ENCODE data around the gene FZD1. TPM values are rescaled to one million over a fixed set of nuclear protein-coding genes. Genes with fewer than 3 reads are reported as not detected.

Gene FZD1
- total and polyA plus RNA-seq, 2 of the 8 experiments (the other 6 are each of a cell fraction or from before 2014, with no cell fraction given), result 0.62 to 0.91 TPM

DNA sequence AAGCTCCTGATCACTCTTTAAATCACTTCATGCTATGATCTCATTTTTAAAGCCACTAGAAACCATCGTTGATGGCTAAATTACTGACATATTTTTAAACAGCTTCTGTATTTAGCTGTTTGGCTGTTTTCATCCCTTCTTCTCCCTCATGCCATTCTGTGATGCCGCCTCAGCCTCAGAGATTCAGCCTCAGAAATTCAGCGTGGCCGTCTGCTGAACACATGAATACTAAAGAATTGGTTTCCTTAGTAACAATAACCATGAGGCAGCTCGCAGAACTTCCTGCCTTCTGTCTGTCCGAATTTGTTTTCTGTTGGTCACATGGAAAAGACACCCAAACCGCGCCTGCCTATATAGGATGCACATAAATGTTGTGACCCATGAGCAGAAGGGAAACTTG lies 31.0 kb upstream of the FZD1 start (continued):
- TF ChIP-seq, protein P1, sequence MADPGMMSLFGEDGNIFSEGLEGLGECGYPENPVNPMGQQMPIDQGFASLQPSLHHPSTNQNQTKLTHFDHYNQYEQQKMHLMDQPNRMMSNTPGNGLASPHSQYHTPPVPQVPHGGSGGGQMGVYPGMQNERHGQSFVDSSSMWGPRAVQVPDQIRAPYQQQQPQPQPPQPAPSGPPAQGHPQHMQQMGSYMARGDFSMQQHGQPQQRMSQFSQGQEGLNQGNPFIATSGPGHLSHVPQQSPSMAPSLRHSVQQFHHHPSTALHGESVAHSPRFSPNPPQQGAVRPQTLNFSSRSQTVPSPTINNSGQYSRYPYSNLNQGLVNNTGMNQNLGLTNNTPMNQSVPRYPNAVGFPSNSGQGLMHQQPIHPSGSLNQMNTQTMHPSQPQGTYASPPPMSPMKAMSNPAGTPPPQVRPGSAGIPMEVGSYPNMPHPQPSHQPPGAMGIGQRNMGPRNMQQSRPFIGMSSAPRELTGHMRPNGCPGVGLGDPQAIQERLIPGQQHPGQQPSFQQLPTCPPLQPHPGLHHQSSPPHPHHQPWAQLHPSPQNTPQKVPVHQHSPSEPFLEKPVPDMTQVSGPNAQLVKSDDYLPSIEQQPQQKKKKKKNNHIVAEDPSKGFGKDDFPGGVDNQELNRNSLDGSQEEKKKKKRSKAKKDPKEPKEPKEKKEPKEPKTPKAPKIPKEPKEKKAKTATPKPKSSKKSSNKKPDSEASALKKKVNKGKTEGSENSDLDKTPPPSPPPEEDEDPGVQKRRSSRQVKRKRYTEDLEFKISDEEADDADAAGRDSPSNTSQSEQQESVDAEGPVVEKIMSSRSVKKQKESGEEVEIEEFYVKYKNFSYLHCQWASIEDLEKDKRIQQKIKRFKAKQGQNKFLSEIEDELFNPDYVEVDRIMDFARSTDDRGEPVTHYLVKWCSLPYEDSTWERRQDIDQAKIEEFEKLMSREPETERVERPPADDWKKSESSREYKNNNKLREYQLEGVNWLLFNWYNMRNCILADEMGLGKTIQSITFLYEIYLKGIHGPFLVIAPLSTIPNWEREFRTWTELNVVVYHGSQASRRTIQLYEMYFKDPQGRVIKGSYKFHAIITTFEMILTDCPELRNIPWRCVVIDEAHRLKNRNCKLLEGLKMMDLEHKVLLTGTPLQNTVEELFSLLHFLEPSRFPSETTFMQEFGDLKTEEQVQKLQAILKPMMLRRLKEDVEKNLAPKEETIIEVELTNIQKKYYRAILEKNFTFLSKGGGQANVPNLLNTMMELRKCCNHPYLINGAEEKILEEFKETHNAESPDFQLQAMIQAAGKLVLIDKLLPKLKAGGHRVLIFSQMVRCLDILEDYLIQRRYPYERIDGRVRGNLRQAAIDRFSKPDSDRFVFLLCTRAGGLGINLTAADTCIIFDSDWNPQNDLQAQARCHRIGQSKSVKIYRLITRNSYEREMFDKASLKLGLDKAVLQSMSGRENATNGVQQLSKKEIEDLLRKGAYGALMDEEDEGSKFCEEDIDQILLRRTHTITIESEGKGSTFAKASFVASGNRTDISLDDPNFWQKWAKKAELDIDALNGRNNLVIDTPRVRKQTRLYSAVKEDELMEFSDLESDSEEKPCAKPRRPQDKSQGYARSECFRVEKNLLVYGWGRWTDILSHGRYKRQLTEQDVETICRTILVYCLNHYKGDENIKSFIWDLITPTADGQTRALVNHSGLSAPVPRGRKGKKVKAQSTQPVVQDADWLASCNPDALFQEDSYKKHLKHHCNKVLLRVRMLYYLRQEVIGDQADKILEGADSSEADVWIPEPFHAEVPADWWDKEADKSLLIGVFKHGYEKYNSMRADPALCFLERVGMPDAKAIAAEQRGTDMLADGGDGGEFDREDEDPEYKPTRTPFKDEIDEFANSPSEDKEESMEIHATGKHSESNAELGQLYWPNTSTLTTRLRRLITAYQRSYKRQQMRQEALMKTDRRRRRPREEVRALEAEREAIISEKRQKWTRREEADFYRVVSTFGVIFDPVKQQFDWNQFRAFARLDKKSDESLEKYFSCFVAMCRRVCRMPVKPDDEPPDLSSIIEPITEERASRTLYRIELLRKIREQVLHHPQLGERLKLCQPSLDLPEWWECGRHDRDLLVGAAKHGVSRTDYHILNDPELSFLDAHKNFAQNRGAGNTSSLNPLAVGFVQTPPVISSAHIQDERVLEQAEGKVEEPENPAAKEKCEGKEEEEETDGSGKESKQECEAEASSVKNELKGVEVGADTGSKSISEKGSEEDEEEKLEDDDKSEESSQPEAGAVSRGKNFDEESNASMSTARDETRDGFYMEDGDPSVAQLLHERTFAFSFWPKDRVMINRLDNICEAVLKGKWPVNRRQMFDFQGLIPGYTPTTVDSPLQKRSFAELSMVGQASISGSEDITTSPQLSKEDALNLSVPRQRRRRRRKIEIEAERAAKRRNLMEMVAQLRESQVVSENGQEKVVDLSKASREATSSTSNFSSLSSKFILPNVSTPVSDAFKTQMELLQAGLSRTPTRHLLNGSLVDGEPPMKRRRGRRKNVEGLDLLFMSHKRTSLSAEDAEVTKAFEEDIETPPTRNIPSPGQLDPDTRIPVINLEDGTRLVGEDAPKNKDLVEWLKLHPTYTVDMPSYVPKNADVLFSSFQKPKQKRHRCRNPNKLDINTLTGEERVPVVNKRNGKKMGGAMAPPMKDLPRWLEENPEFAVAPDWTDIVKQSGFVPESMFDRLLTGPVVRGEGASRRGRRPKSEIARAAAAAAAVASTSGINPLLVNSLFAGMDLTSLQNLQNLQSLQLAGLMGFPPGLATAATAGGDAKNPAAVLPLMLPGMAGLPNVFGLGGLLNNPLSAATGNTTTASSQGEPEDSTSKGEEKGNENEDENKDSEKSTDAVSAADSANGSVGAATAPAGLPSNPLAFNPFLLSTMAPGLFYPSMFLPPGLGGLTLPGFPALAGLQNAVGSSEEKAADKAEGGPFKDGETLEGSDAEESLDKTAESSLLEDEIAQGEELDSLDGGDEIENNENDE (IDR thresholded peaks at IDR 0.05; ENCODE audit: insufficient replicate concordance, low read length), result no peak
- TF ChIP-seq KDM1A (IDR thresholded peaks at IDR 0.05; ENCODE audit: borderline replicate concordance, low read length) (no peak), JUND (IDR thresholded peaks at IDR 0.05; ENCODE audit: low read length) (no peak), RXRA (IDR thresholded peaks at IDR 0.05; ENCODE audit: insufficient read depth, low read depth, low read length) (no peak), SIX5 (IDR thresholded peaks at IDR 0.05; ENCODE audit: low read depth, low read length) (no peak), BACH1 (IDR thresholded peaks at IDR 0.05; ENCODE audit: low read length) (no peak), SIRT6 (IDR thresholded peaks at IDR 0.05; ENCODE audit: low read length) (no peak), NRF1 (IDR thresholded peaks at IDR 0.05; ENCODE audit: low read depth, low read length) (no peak), RAD21 (IDR thresholded peaks at IDR 0.05 in 1 of 2, conservative IDR thresholded peaks at IDR 0.05 in 1 of 2; ENCODE audit: low read depth in 2 of 2, low read length in 2 of 2) (no peak), CBX8 (IDR thresholded peaks at IDR 0.05; ENCODE audit: borderline replicate concordance, low read depth, low read length) (no peak), BRCA1 (IDR thresholded peaks at IDR 0.05; ENCODE audit: low read depth, low read length) (no peak), EGR1 (IDR thresholded peaks at IDR 0.05; ENCODE audit: borderline replicate concordance, low read depth, low read length) (no peak), RBBP5 (IDR thresholded peaks at IDR 0.05; ENCODE audit: borderline replicate concordance, low read depth, low read length) (no peak)
